Body of pancreas (tissue), 4 donors: Measurements from ENCODE around the gene FADS1.

ENCODE experiments used
- POLR2A ChIP-seq, 3 donors: fragments of 450-650 bp; IDR thresholded peaks; one replicate each; pipeline ENCODE4 v1.6.1; 2016; ENCODE audit warnings: antibody characterized with exemption in 3 of 3, mild to moderate bottlenecking in 2 of 3
- TF ChIP-seq, protein P1 (sequence below), 7 experiments: fragments of 450-650 bp in 4 of 7; fragments of 200-600 bp in 3 of 7; sonication (generic) in 3 of 7; IDR thresholded peaks; one replicate each; pipeline ENCODE4 v1.5.1; 2016 to 2019; ENCODE audit warnings: antibody characterized with exemption in 7 of 7

- TF ChIP-seq, protein P1, sequence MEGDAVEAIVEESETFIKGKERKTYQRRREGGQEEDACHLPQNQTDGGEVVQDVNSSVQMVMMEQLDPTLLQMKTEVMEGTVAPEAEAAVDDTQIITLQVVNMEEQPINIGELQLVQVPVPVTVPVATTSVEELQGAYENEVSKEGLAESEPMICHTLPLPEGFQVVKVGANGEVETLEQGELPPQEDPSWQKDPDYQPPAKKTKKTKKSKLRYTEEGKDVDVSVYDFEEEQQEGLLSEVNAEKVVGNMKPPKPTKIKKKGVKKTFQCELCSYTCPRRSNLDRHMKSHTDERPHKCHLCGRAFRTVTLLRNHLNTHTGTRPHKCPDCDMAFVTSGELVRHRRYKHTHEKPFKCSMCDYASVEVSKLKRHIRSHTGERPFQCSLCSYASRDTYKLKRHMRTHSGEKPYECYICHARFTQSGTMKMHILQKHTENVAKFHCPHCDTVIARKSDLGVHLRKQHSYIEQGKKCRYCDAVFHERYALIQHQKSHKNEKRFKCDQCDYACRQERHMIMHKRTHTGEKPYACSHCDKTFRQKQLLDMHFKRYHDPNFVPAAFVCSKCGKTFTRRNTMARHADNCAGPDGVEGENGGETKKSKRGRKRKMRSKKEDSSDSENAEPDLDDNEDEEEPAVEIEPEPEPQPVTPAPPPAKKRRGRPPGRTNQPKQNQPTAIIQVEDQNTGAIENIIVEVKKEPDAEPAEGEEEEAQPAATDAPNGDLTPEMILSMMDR (IDR thresholded peaks at IDR 0.05) = no peak
- no peak for TF ChIP-seq POLR2A (IDR thresholded peaks at IDR 0.05)
These were observed 39.3 kb upstream of the FADS1 start for GRCh38 chr11:61855939-61856680.
